WTC11 (cell line): ENCODE data around the gene KIF13A. TPM values are rescaled to one million over a fixed set of nuclear protein-coding genes. Genes with fewer than 3 reads are reported as not detected.
"Not testable (repeated sequence)": the region's sequence is repeated elsewhere in the genome, so short reads cannot be mapped to it uniquely, and the experiment has no call there.

Source experiments
- ATAC-seq: fragments of 200-7000 bp; cut with Tn5 transposase; 2 replicates; pipeline ENCODE4 v1.10.0; 2021; ENCODE audit warnings: mild to moderate bottlenecking, moderate library complexity
- CTCF ChIA-PET: fragments of 300-600 bp; sonication (Branson Sonifier 250); formaldehyde crosslinking; loops from one replicate; lab custom pipeline; 2021; ENCODE audit warnings: antibody characterized with exemption; lab: Charles Lee
- POLR2A ChIA-PET: fragments of 350-600 bp; sonication (Branson Sonifier 250); formaldehyde crosslinking; loops from one replicate; lab custom pipeline; 2021; ENCODE audit warnings: antibody characterized with exemption; lab: Charles Lee
- DNase-seq: peaks from one replicate; pipeline ENCODE4 v3.0.0; 2021; ENCODE audit warnings: low spot score
- H3K27ac Mint-ChIP-seq: 2 replicates; pipeline ENCODE4 v1.8.0; 2021; ENCODE audit warnings: mixed read lengths
- H3K27me3 Mint-ChIP-seq: 2 replicates; pipeline ENCODE4 v1.8.0; 2021; ENCODE audit warnings: low read depth, mild to moderate bottlenecking, moderate library complexity, mixed read lengths
- H3K36me3 Mint-ChIP-seq: 2 replicates; pipeline ENCODE4 v1.8.0; 2021; ENCODE audit warnings: mixed read lengths
- H3K4me1 Mint-ChIP-seq: 2 replicates; pipeline ENCODE4 v1.8.0; 2022; ENCODE audit warnings: mixed read lengths
- H3K4me3 Mint-ChIP-seq: 2 replicates; pipeline ENCODE4 v1.8.0; 2021; ENCODE audit warnings: mild to moderate bottlenecking, moderate library complexity, mixed read lengths
- H3K9me3 Mint-ChIP-seq: 2 replicates; pipeline ENCODE4 v1.8.0; 2021; ENCODE audit warnings: mixed read lengths
- ATF2 ChIP-seq: sonication (generic); formaldehyde crosslinking; IDR thresholded peaks from 2 replicates; pipeline ENCODE4 v1.8.1; 2022; ENCODE audit warnings: low read depth, missing genetic modification reagents, borderline replicate concordance
- ATF3 ChIP-seq: sonication (generic); formaldehyde crosslinking; conservative IDR thresholded peaks from 2 replicates; pipeline ENCODE4 v1.8.1; 2022; ENCODE audit warnings: mild to moderate bottlenecking, missing genetic modification reagents
- CBFB ChIP-seq: sonication (generic); formaldehyde crosslinking; IDR thresholded peaks from 2 replicates; pipeline ENCODE4 v1.8.1; 2022; ENCODE audit warnings: mild to moderate bottlenecking, low read depth, missing genetic modification reagents
- ELF4 ChIP-seq: sonication (generic); formaldehyde crosslinking; IDR thresholded peaks from 2 replicates; pipeline ENCODE4 v1.8.1; 2022; ENCODE audit warnings: low read depth, mild to moderate bottlenecking, moderate library complexity, missing genetic modification reagents
- ERG ChIP-seq: fragments of 250-450 bp; sonication (Bioruptor Pico); IDR thresholded peaks from 2 replicates; pipeline ENCODE4 v1.8.0; 2021; ENCODE audit warnings: mild to moderate bottlenecking
- GRHL2 ChIP-seq: fragments of 250-450 bp; sonication (Bioruptor Pico); IDR thresholded peaks from 2 replicates; pipeline ENCODE4 v1.8.0; 2022; ENCODE audit warnings: mild to moderate bottlenecking, moderate library complexity; ENCODE audit not compliant: insufficient replicate concordance, severe bottlenecking
- GTF2I ChIP-seq: fragments of 250-450 bp; sonication (Bioruptor Pico); conservative IDR thresholded peaks from 2 replicates; pipeline ENCODE4 v1.4.0; 2021; ENCODE audit warnings: mild to moderate bottlenecking
- IRF2 ChIP-seq: sonication (generic); formaldehyde crosslinking; IDR thresholded peaks from 2 replicates; pipeline ENCODE4 v1.8.0; 2022; ENCODE audit warnings: low read depth, missing genetic modification reagents, borderline replicate concordance
- JUN ChIP-seq: sonication (generic); formaldehyde crosslinking; IDR thresholded peaks from 2 replicates; pipeline ENCODE4 v1.8.0; 2023; ENCODE audit warnings: mild to moderate bottlenecking, missing genetic modification reagents
- MAX ChIP-seq: sonication (generic); formaldehyde crosslinking; IDR thresholded peaks from 2 replicates; pipeline ENCODE4 v1.8.0; 2022; ENCODE audit warnings: mild to moderate bottlenecking, missing genetic modification reagents
- MXD4 ChIP-seq: fragments of 250-450 bp; sonication (Bioruptor Pico); IDR thresholded peaks from 2 replicates; pipeline ENCODE4 v1.8.0; 2021; ENCODE audit warnings: mild to moderate bottlenecking, moderate library complexity, borderline replicate concordance
- NR2C2 ChIP-seq: sonication (generic); formaldehyde crosslinking; IDR thresholded peaks from 2 replicates; pipeline ENCODE4 v1.8.0; 2022; ENCODE audit warnings: mild to moderate bottlenecking, missing genetic modification reagents
- NR3C1 ChIP-seq: sonication (generic); formaldehyde crosslinking; conservative IDR thresholded peaks from 2 replicates; pipeline ENCODE4 v1.8.1; 2023; ENCODE audit warnings: low read depth, mild to moderate bottlenecking, missing genetic modification reagents
- PRRX2 ChIP-seq: fragments of 250-450 bp; sonication (Bioruptor Pico); IDR thresholded peaks from 2 replicates; pipeline ENCODE4 v1.8.0; 2021; ENCODE audit warnings: mild to moderate bottlenecking
- SMAD4 ChIP-seq: sonication (generic); formaldehyde crosslinking; IDR thresholded peaks from 2 replicates; pipeline ENCODE4 v1.8.0; 2022; ENCODE audit warnings: mild to moderate bottlenecking, missing genetic modification reagents
- ZNF512 ChIP-seq: sonication (generic); formaldehyde crosslinking; IDR thresholded peaks from 2 replicates; pipeline ENCODE4 v1.8.1; 2022; ENCODE audit warnings: missing genetic modification reagents, borderline replicate concordance
- ZNF671 ChIP-seq: fragments of 250-450 bp; sonication (Bioruptor Pico); IDR thresholded peaks from 2 replicates; pipeline ENCODE4 v1.8.0; 2021; ENCODE audit warnings: mild to moderate bottlenecking
- ZSCAN18 ChIP-seq: fragments of 250-450 bp; sonication (Bioruptor Pico); IDR thresholded peaks from 2 replicates; pipeline ENCODE4 v2.1.2; 2022; ENCODE audit warnings: mild to moderate bottlenecking, moderate library complexity
- total RNA-seq: library from RNA; stranded (reverse); gene quantifications from 3 replicates; pipeline ENCODE4 v1.2.3, GENCODE V29; 2021

The KIF13A gene
- total RNA-seq, 1 experiment from 2014 or later, result 32.7 TPM

- CTCF ChIA-PET, result no interaction called here
- peaks cover 13% of the 10 kb centered on the region for H3K9me3 Mint-ChIP-seq
- no peaks in the 10 kb centered on the region for H3K27me3 Mint-ChIP-seq
- DNase-seq, result no peak
- H3K36me3 Mint-ChIP-seq, result peaks cover 16% of the 10 kb centered on the region
- no peak overlapping the region for H3K27ac Mint-ChIP-seq
- no peak for TF ChIP-seq ZNF512 (CRISPR knock-in tag)
- TF ChIP-seq JUN (CRISPR knock-in tag), result no peak
- no peak for TF ChIP-seq SMAD4 (CRISPR knock-in tag)
- TF ChIP-seq GRHL2 (CRISPR knock-in tag), result no peak
- no peak for TF ChIP-seq ERG (CRISPR knock-in tag)
- no peak for TF ChIP-seq IRF2 (CRISPR knock-in tag)
- TF ChIP-seq MXD4 (CRISPR knock-in tag), result no peak
- TF ChIP-seq ATF3 (CRISPR knock-in tag), result no peak
- H3K4me1 Mint-ChIP-seq, result peaks cover 9% of the 10 kb centered on the region
- no peak overlapping the region for H3K4me3 Mint-ChIP-seq
- POLR2A ChIA-PET, result interaction anchor here (0.5 kb wide), 1 partner anchor 416 kb away, joined by 3 read pairs; no protein-coding TSS in a partner anchor
- 0 out of 2 replicates have a peak, but pooled peaks have one; percentile 28 for ATAC-seq
These were observed 97.1 kb downstream of the KIF13A start for GRCh38 chr6:17890309-17890708.

- peaks cover 11% of the 10 kb centered on the region for H3K36me3 Mint-ChIP-seq
- ATAC-seq, CTCF ChIA-PET, H3K9me3 Mint-ChIP-seq, DNase-seq, H3K4me3 Mint-ChIP-seq, H3K27me3 Mint-ChIP-seq, H3K4me1 Mint-ChIP-seq, H3K27ac Mint-ChIP-seq: not testable (repeated sequence)
- POLR2A ChIA-PET, result interaction anchor here (0.7 kb wide), 1 partner anchor 56 kb away, joined by 8 read pairs; no protein-coding TSS in a partner anchor
These were observed 97.7 kb downstream of the KIF13A start for GRCh38 chr6:17889777-17890176.

GRCh38 chr6:17886891-17887290, 100.5 kb downstream of the KIF13A start:
- H3K9me3 Mint-ChIP-seq, result no peaks in the 10 kb centered on the region
- peaks cover 2% of the 10 kb centered on the region for H3K36me3 Mint-ChIP-seq
- POLR2A ChIA-PET, result no interaction called here
- TF ChIP-seq ZSCAN18 (CRISPR knock-in tag), result no peak
- TF ChIP-seq PRRX2 (CRISPR knock-in tag), result no peak
- no peaks in the 10 kb centered on the region for H3K27me3 Mint-ChIP-seq
- no peak overlapping the region for H3K27ac Mint-ChIP-seq
- CTCF ChIA-PET, result no interaction called here
- peaks cover 9% of the 10 kb centered on the region for H3K4me1 Mint-ChIP-seq
- DNase-seq, result no peak
- H3K4me3 Mint-ChIP-seq, result no peak overlapping the region
- ATAC-seq, result no peak

GRCh38 chr6:17885889-17886576, 101.4 kb downstream of the KIF13A start:
- DNase-seq (no peak), ATAC-seq (no peak)
- Mint-ChIP-seq H3K4me1 (peaks cover 8% of the 10 kb centered on the region), H3K27ac (no peak overlapping the region), H3K4me3 (no peak overlapping the region), H3K27me3 (no peaks in the 10 kb centered on the region), H3K36me3 (no peaks in the 10 kb centered on the region), H3K9me3 (no peaks in the 10 kb centered on the region)
- ChIA-PET CTCF (no interaction called here), POLR2A (no interaction called here)
- TF ChIP-seq ZSCAN18 (CRISPR knock-in tag) (no peak), MAX (CRISPR knock-in tag) (no peak), ZNF512 (CRISPR knock-in tag) (no peak), ATF2 (CRISPR knock-in tag) (no peak), GTF2I (CRISPR knock-in tag) (no peak), ELF4 (CRISPR knock-in tag) (no peak), ZNF671 (CRISPR knock-in tag) (no peak), CBFB (CRISPR knock-in tag) (no peak), NR3C1 (CRISPR knock-in tag) (no peak), NR2C2 (CRISPR knock-in tag) (no peak)
